ENCODE results near the gene NAP1L5. TPM values are rescaled to one million over a fixed set of nuclear protein-coding genes. Genes with fewer than 3 reads are reported as not detected.

The NAP1L5 gene
- total and polyA plus RNA-seq, 4 donors, result 2.0 to 10.0 (median 2.9) TPM

- Histone ChIP-seq H3K9me3 (ENCODE audit: control insufficient read depth in 4 of 4, low read length in 3 of 4) (no peaks in the 10 kb centered on the region), H3K36me3 (ENCODE audit: control insufficient read depth in 4 of 4, insufficient read depth in 3 of 4, low read depth in 1 of 4, low read length in 3 of 4) (peaks cover 3 to 16% (median 7%) of the 10 kb centered on the region in 4 donors), H3K9ac (ENCODE audit: low read depth in 1 of 2, low read length in 2 of 2) (no peak overlapping the region), H3K4me3 (ENCODE audit: low read depth in 1 of 3, low read length in 3 of 3) (no peak overlapping the region), H3K27me3 (ENCODE audit: control insufficient read depth in 4 of 4, insufficient read depth in 4 of 4, low read length in 3 of 4) (no peaks in the 10 kb centered on the region), H3K4me1 (ENCODE audit: control insufficient read depth in 4 of 4, insufficient read depth in 4 of 4, low read length in 3 of 4) (peaks cover 0 to 20% (median 18%) of the 10 kb centered on the region in 4 donors), H3K27ac (ENCODE audit: low read depth in 1 of 2, low read length in 2 of 2) (peak overlapping the region in 1 of 2 donors; percentile 1)
- 41% methylated on average over 4 of the region's 4 CpGs for WGBS
- no peak for DNase-seq (ENCODE audit: low spot score)
- TF ChIP-seq, protein P1, sequence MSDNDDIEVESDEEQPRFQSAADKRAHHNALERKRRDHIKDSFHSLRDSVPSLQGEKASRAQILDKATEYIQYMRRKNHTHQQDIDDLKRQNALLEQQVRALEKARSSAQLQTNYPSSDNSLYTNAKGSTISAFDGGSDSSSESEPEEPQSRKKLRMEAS (IDR thresholded peaks at IDR 0.05), result no peak
- TF ChIP-seq, protein P2, sequence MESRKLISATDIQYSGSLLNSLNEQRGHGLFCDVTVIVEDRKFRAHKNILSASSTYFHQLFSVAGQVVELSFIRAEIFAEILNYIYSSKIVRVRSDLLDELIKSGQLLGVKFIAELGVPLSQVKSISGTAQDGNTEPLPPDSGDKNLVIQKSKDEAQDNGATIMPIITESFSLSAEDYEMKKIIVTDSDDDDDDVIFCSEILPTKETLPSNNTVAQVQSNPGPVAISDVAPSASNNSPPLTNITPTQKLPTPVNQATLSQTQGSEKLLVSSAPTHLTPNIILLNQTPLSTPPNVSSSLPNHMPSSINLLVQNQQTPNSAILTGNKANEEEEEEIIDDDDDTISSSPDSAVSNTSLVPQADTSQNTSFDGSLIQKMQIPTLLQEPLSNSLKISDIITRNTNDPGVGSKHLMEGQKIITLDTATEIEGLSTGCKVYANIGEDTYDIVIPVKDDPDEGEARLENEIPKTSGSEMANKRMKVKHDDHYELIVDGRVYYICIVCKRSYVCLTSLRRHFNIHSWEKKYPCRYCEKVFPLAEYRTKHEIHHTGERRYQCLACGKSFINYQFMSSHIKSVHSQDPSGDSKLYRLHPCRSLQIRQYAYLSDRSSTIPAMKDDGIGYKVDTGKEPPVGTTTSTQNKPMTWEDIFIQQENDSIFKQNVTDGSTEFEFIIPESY (IDR thresholded peaks at IDR 0.05), result no peak
- TF ChIP-seq NR2F2 (IDR thresholded peaks at IDR 0.05) (no peak), TAF1 (conservative IDR thresholded peaks at IDR 0.05) (no peak), RXRA (IDR thresholded peaks at IDR 0.05) (no peak), ATF3 (IDR thresholded peaks at IDR 0.05) (no peak), SP1 (IDR thresholded peaks at IDR 0.05) (no peak), GABPA (IDR thresholded peaks at IDR 0.05 in 1 of 2, conservative IDR thresholded peaks at IDR 0.05 in 1 of 2) (no peak), HNF4A (conservative IDR thresholded peaks at IDR 0.05) (peak; percentile 6 to 32), CTCF (IDR thresholded peaks at IDR 0.05; ENCODE audit: low read depth, low read length, missing input control) (peak; percentile 89), FOXA2 (IDR thresholded peaks at IDR 0.05) (no peak), EGR1 (IDR thresholded peaks at IDR 0.05; ENCODE audit: low read depth in 2 of 2) (no peak), RAD21 (IDR thresholded peaks at IDR 0.05) (peak; percentile 89 to 91), HNF4G (IDR thresholded peaks at IDR 0.05) (no peak), JUND (IDR thresholded peaks at IDR 0.05) (peak in 1 of 2 donors; percentile 36), FOXA1 (IDR thresholded peaks at IDR 0.05) (no peak), YY1 (IDR thresholded peaks at IDR 0.05) (no peak)
- TF ChIP-seq, protein P3, sequence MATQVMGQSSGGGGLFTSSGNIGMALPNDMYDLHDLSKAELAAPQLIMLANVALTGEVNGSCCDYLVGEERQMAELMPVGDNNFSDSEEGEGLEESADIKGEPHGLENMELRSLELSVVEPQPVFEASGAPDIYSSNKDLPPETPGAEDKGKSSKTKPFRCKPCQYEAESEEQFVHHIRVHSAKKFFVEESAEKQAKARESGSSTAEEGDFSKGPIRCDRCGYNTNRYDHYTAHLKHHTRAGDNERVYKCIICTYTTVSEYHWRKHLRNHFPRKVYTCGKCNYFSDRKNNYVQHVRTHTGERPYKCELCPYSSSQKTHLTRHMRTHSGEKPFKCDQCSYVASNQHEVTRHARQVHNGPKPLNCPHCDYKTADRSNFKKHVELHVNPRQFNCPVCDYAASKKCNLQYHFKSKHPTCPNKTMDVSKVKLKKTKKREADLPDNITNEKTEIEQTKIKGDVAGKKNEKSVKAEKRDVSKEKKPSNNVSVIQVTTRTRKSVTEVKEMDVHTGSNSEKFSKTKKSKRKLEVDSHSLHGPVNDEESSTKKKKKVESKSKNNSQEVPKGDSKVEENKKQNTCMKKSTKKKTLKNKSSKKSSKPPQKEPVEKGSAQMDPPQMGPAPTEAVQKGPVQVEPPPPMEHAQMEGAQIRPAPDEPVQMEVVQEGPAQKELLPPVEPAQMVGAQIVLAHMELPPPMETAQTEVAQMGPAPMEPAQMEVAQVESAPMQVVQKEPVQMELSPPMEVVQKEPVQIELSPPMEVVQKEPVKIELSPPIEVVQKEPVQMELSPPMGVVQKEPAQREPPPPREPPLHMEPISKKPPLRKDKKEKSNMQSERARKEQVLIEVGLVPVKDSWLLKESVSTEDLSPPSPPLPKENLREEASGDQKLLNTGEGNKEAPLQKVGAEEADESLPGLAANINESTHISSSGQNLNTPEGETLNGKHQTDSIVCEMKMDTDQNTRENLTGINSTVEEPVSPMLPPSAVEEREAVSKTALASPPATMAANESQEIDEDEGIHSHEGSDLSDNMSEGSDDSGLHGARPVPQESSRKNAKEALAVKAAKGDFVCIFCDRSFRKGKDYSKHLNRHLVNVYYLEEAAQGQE (IDR thresholded peaks at IDR 0.05), result peak; percentile 94
Observed at GRCh38 chr4:88659055-88659889, 38.4 kb downstream of the NAP1L5 start.
